GM23338 (cell line): Measurements from ENCODE around the gene PROX2. TPM values are rescaled to one million over a fixed set of nuclear protein-coding genes. Genes with fewer than 3 reads are reported as not detected.

Source experiments
- ATAC-seq: fragments of 200-7000 bp; cut with Tn5 transposase; 3 replicates; pipeline ENCODE4 v1.9.1; 2020
- DNase-seq: peaks from one replicate; pipeline ENCODE4 v3.0.0-alpha.2; 2015; ENCODE audit warnings: low spot score
- H2AFZ ChIP-seq: fragments of 200-600 bp; sonication (generic); 2 replicates; pipeline ENCODE4 v1.8.0; 2016; ENCODE audit warnings: antibody characterized with exemption, mild to moderate bottlenecking, moderate library complexity
- H3F3A ChIP-seq: fragments of 200-600 bp; sonication (generic); replicated peaks from 2 replicates; pipeline ENCODE4 v1.8.0; 2017; ENCODE audit warnings: antibody characterized with exemption, mixed run types, low read depth
- H3K27ac ChIP-seq: fragments of 200-600 bp; sonication (generic); 2 replicates; pipeline ENCODE4 v1.6.1; 2016; ENCODE audit warnings: low read depth
- H3K27me3 ChIP-seq: fragments of 200-600 bp; sonication (generic); 2 replicates; pipeline ENCODE4 v1.8.0; 2016; ENCODE audit warnings: mild to moderate bottlenecking, mixed run types, moderate library complexity; ENCODE audit not compliant: insufficient read depth
- H3K36me3 ChIP-seq: fragments of 200-600 bp; sonication (generic); 2 replicates; pipeline ENCODE4 v1.8.0; 2016; ENCODE audit warnings: mild to moderate bottlenecking; ENCODE audit not compliant: insufficient read depth
- H3K4me1 ChIP-seq: fragments of 200-600 bp; sonication (generic); 2 replicates; pipeline ENCODE4 v1.8.0; 2016; ENCODE audit warnings: mild to moderate bottlenecking, moderate library complexity; ENCODE audit not compliant: insufficient read depth
- H3K4me2 ChIP-seq: fragments of 200-600 bp; sonication (generic); 2 replicates; pipeline ENCODE4 v1.7.1; 2017; ENCODE audit warnings: mixed run types
- H3K4me3 ChIP-seq: fragments of 200-600 bp; sonication (generic); 2 replicates; pipeline ENCODE4 v1.6.1; 2016; ENCODE audit warnings: mixed run types
- H3K79me2 ChIP-seq: fragments of 200-600 bp; sonication (generic); replicated peaks from 2 replicates; pipeline ENCODE4 v1.8.0; 2017; ENCODE audit warnings: mild to moderate bottlenecking; ENCODE audit not compliant: insufficient read depth
- H3K9me2 ChIP-seq: fragments of 200-600 bp; sonication (generic); 2 replicates; pipeline ENCODE4 v1.8.0; 2017; ENCODE audit not compliant: insufficient read depth
- H4K20me1 ChIP-seq: fragments of 200-600 bp; sonication (generic); replicated peaks from 2 replicates; pipeline ENCODE4 v1.8.0; 2017; ENCODE audit warnings: mild to moderate bottlenecking; ENCODE audit not compliant: insufficient read depth
- H3K27ac Mint-ChIP-seq: 2 replicates; pipeline ENCODE4 v1.8.0; 2020; ENCODE audit warnings: inconsistent platforms, mild to moderate bottlenecking, moderate library complexity, mixed read lengths
- H3K27me3 Mint-ChIP-seq: 3 replicates; pipeline ENCODE4 v1.8.0; 2022; ENCODE audit warnings: low read depth, mild to moderate bottlenecking, moderate library complexity, mixed read lengths, inconsistent platforms; ENCODE audit not compliant: insufficient read depth, poor library complexity
- H3K36me3 Mint-ChIP-seq: 3 replicates; pipeline ENCODE4 v1.8.0; 2021; ENCODE audit warnings: low read depth, mild to moderate bottlenecking, inconsistent platforms, moderate library complexity, mixed read lengths
- H3K4me1 Mint-ChIP-seq: 3 replicates; pipeline ENCODE4 v1.8.0; 2020; ENCODE audit warnings: mild to moderate bottlenecking, inconsistent platforms, mixed read lengths
- H3K4me3 Mint-ChIP-seq: 3 replicates; pipeline ENCODE4 v1.8.0; 2021; ENCODE audit warnings: moderate library complexity, mild to moderate bottlenecking, inconsistent platforms, mixed read lengths
- H3K9me3 Mint-ChIP-seq: 3 replicates; pipeline ENCODE4 v1.8.0; 2020; ENCODE audit warnings: moderate library complexity, mild to moderate bottlenecking, inconsistent platforms, mixed read lengths
- CREB1 ChIP-seq: fragments of 250-450 bp; sonication (Bioruptor Pico); IDR thresholded peaks from 2 replicates; pipeline ENCODE4 v1.5.0; 2020; ENCODE audit warnings: low read depth, mild to moderate bottlenecking, moderate library complexity
- CTCF ChIP-seq, 2 experiments: fragments of 200-600 bp in 1 of 2; sonication (generic) in 1 of 2; conservative IDR thresholded peaks; 2 replicates each; pipeline versions ENCODE4 v1.5.1 to v1.6.1; 2016 to 2017; ENCODE audit warnings: antibody characterized with exemption in 2 of 2, low read depth in 2 of 2, mild to moderate bottlenecking in 2 of 2, moderate library complexity in 1 of 2
- ETS1 ChIP-seq: IDR thresholded peaks from 2 replicates; pipeline ENCODE4 v1.6.1; 2016; ENCODE audit warnings: antibody characterized with exemption
- EZH2phosphoT487 ChIP-seq: fragments of 200-600 bp; sonication (generic); IDR thresholded peaks from one replicate; pipeline ENCODE4 v1.8.1; 2018; ENCODE audit warnings: antibody characterized with exemption; ENCODE audit not compliant: unreplicated experiment
- JUNB ChIP-seq: IDR thresholded peaks from one replicate; pipeline ENCODE4 v1.6.1; 2016; ENCODE audit warnings: antibody characterized with exemption; ENCODE audit not compliant: unreplicated experiment
- NANOG ChIP-seq: IDR thresholded peaks from 2 replicates; pipeline ENCODE4 v1.6.1; 2016; ENCODE audit warnings: antibody characterized with exemption, borderline replicate concordance
- POLR2AphosphoS5 ChIP-seq: IDR thresholded peaks from 2 replicates; pipeline ENCODE4 v1.6.1; 2016; ENCODE audit warnings: antibody characterized with exemption, low read depth
- REST ChIP-seq: IDR thresholded peaks from one replicate; pipeline ENCODE4 v1.6.1; 2018; ENCODE audit warnings: antibody characterized with exemption; ENCODE audit not compliant: unreplicated experiment
- STAT1 ChIP-seq: IDR thresholded peaks from one replicate; pipeline ENCODE4 v1.6.1; 2016; ENCODE audit warnings: antibody characterized with exemption; ENCODE audit not compliant: unreplicated experiment
- polyA plus RNA-seq: library from polyadenylated mRNA; unstranded; fragments of >200 nt; fragmentation: Nextera tagmentation; extraction: Ambion mirVana; gene quantifications from 2 replicates; pipeline ENCODE4 v1.2.1, GENCODE V29; 2016
- total RNA-seq: library from RNA; depleted of rRNA; stranded (reverse); fragments of >200 nt; shearing (Covaris generic); gene quantifications from 2 replicates; pipeline ENCODE4 v1.2.3, GENCODE V29; 2014

The PROX2 gene
- total and polyA plus RNA-seq, 2 experiments from 2014 or later: 0.06 TPM; not detected in 1

- TF ChIP-seq CREB1 (0 out of 2 replicates have a peak, but pooled peaks have one; percentile 11), EZH2phosphoT487 (no peak), REST (no peak), CTCF (conservative IDR thresholded peaks at IDR 0.05; ENCODE audit: low read depth in 2 of 2) (peak; percentile 95 to 96), NANOG (no peak)
- 0 out of 2 replicates have a peak, but pooled peaks cover 3% of the 10 kb centered on the region for H3F3A ChIP-seq
- Mint-ChIP-seq H3K4me1 (peaks cover 8% of the 10 kb centered on the region), H3K27ac (no peak overlapping the region), H3K9me3 (no peaks in the 10 kb centered on the region), H3K27me3 (peaks cover 9% of the 10 kb centered on the region), H3K36me3 (peaks cover 43% of the 10 kb centered on the region), H3K4me3 (no peak overlapping the region)
- no peak overlapping the region for H3K4me3 ChIP-seq
- H3K36me3 ChIP-seq: peaks cover 21% of the 10 kb centered on the region
- peaks cover 6% of the 10 kb centered on the region for H4K20me1 ChIP-seq
- H3K79me2 ChIP-seq: no peaks in the 10 kb centered on the region
- no peak overlapping the region for H3K27ac ChIP-seq
- ATAC-seq (peak; percentile 65), DNase-seq (peak; percentile 85)
- H2AFZ ChIP-seq: no peak overlapping the region
- no peak overlapping the region for H3K4me2 ChIP-seq
- H3K9me2 ChIP-seq: no peaks in the 10 kb centered on the region
- H3K27me3 ChIP-seq: no peaks in the 10 kb centered on the region
- H3K4me1 ChIP-seq: no peaks in the 10 kb centered on the region
Measured at GRCh38 chr14:74905595-74906142, 29.7 kb upstream of the PROX2 start.

GRCh38 chr14:74904635-74905503 lies 28.9 kb upstream of the PROX2 start:
- peaks cover 7% of the 10 kb centered on the region for H3K27me3 Mint-ChIP-seq
- peaks cover 51% of the 10 kb centered on the region for H3K36me3 Mint-ChIP-seq
- H3K4me2 ChIP-seq: no peak overlapping the region
- H3K4me3 Mint-ChIP-seq: no peak overlapping the region
- H3K9me3 Mint-ChIP-seq: no peaks in the 10 kb centered on the region
- 0 out of 2 replicates have a peak, but pooled peaks cover 3% of the 10 kb centered on the region for H3F3A ChIP-seq
- peaks cover 9% of the 10 kb centered on the region for H4K20me1 ChIP-seq
- no peaks in the 10 kb centered on the region for H3K9me2 ChIP-seq
- no peak overlapping the region for H3K27ac Mint-ChIP-seq
- ATAC-seq (no peak), DNase-seq (no peak)
- H3K27ac ChIP-seq: no peak overlapping the region
- no peaks in the 10 kb centered on the region for H3K27me3 ChIP-seq
- peaks cover 29% of the 10 kb centered on the region for H3K36me3 ChIP-seq
- no peaks in the 10 kb centered on the region for H3K79me2 ChIP-seq
- no peaks in the 10 kb centered on the region for H3K4me1 ChIP-seq
- H3K4me1 Mint-ChIP-seq: peaks cover 8% of the 10 kb centered on the region
- no peak overlapping the region for H3K4me3 ChIP-seq
- H2AFZ ChIP-seq: no peak overlapping the region
- TF ChIP-seq JUNB: no peak
- peak; percentile 29; the same call in 1 of the 2 replicates for TF ChIP-seq POLR2AphosphoS5
- no peak for TF ChIP-seq ETS1
- TF ChIP-seq STAT1: no peak
